ENCODE measurements around the gene NEDD9. TPM values are rescaled to one million over a fixed set of nuclear protein-coding genes. Genes with fewer than 3 reads are reported as not detected.

The NEDD9 gene
- 6.5 and 9.5 TPM in 2 replicates for total RNA-seq

DNA sequence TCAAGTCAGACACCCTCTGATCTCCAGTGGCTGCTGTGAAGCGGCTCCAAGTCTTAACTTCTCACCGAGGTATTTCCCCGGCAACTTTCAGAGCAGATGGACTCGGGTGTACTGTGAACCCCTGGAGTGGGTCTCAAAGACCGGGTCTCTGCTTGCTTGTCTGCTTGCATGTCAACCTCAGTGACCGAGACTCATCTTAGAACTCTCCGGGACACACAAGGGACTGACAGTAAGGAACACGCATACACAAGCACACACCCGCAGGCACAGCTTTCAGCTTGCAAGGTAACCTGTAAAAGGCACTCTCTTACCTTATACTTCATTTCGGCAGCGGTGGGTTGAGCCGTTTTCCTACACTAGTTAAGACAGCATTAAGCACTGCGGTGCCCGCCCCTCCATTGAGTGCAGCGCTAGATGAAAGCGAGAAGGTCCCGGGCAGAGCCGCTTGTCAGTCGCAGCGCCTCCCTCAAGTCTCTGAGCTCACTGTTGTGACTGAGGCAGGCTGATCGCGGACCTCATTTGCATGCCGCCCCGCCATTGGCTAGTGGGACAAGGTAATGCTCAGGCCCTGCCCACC, at the start of gene NEDD9:
Gene NEDD9 (minus strand): TSS at position 476 of the 577 bp plus-strand sequence. CDS start 153 bp downstream, at position 323.

Other genes starting within 250 kb of the NEDD9 start
- gene ELOVL2, start 188.4 kb downstream of the NEDD9 start, total RNA-seq: under 0.01 TPM in 1 of 2 replicates, not detected in the other
- 6.0 and 8.7 TPM in 2 replicates for gene SMIM13, start 138.8 kb downstream of the NEDD9 start, total RNA-seq
- not detected in 2 replicates for gene ERVFRD-1, start 120.9 kb downstream of the NEDD9 start, total RNA-seq

All from airway epithelial cell (primary cell).